Epithelial cell of esophagus (primary cell): ENCODE results near the gene SHE.

Source experiments
- DNase-seq: peaks from one replicate; pipeline ENCODE4 v3.0.0; 2010; ENCODE audit warnings: low read depth
- H3K4me3 ChIP-seq: 2 replicates; pipeline ENCODE4 v1.5.1; 2011; ENCODE audit warnings: mild to moderate bottlenecking, low read length, control low read depth
- CTCF ChIP-seq: IDR thresholded peaks from 2 replicates; pipeline ENCODE4 v1.5.1; 2011; ENCODE audit warnings: low read depth, mild to moderate bottlenecking, low read length, control low read depth, inconsistent platforms; ENCODE audit not compliant: insufficient read depth; ENCODE audit errors: missing control alignments

SHE gene

GRCh38 chr1:154497026-154497806, 5.0 kb downstream of the SHE start:
- TF ChIP-seq CTCF, result no peak
- DNase-seq, result no peak
- no peak overlapping the region for H3K4me3 ChIP-seq

- no peak for TF ChIP-seq CTCF
- H3K4me3 ChIP-seq, result no peak overlapping the region
- DNase-seq, result no peak
These were observed 5.8 kb downstream of the SHE start for GRCh38 chr1:154496383-154496782.

- H3K4me3 ChIP-seq, result no peak overlapping the region
- no peak for TF ChIP-seq CTCF
- no peak for DNase-seq
These were observed 6.5 kb downstream of the SHE start for GRCh38 chr1:154495496-154496273.

- no peak for DNase-seq
- H3K4me3 ChIP-seq, result no peak overlapping the region
- no peak for TF ChIP-seq CTCF
These were observed 8.9 kb downstream of the SHE start for GRCh38 chr1:154493276-154493675.

- H3K4me3 ChIP-seq, result no peak overlapping the region
- DNase-seq, result no peak
- TF ChIP-seq CTCF, result no peak
These were observed 10.1 kb downstream of the SHE start for GRCh38 chr1:154492115-154492514.

- TF ChIP-seq CTCF, result no peak
- no peak for DNase-seq
- no peak overlapping the region for H3K4me3 ChIP-seq
These were observed 11.9 kb downstream of the SHE start for GRCh38 chr1:154490317-154490716.
